CD1c-positive myeloid dendritic cell (primary cell): ENCODE measurements around the gene PITPNB.

ENCODE experiments used
- DNase-seq: peaks from one replicate; pipeline ENCODE4 v3.0.0-alpha.2; 2016; ENCODE audit errors: extremely low spot score

PITPNB gene

DNA sequence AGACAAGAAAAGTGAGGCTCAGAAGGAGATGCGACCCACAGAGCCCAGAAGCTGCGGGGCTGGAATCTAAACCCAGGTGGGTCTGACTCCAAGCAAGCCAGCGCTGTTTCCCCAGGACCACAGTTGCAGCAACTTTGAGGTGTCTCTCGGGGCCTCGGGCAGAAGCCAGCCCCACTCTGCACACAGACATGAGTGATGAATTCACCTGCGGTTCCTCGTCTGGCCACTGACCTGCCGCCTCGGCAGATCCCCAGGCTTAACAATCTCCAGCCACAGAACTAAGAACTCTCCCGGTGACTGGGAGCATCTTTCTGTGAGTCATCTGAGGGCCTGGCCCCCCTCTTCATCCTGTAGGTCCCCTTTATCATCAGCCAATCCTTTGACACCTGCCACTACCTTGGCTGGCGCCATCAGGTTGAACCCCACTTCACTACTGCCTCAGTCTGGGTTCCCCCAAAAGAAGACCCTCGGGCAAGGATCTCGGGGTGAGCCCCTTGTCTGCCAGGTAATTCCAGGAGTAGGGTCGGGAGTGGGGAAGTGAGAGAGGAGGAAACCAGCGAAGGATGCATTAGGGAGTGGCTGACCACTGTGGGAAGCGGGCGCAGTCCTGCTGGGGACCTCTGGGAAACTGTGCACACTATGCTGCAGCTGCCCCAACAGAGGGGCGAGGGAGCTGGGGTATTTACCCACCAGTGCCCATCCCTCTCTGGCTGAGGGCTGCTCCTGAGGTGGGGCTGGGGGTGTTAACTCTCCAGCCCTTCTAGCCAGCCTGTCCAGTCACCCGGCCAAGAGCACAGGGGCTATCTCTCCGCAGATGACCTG, 84.5 kb downstream of the PITPNB start:
- DNase-seq: no peak

DNA sequence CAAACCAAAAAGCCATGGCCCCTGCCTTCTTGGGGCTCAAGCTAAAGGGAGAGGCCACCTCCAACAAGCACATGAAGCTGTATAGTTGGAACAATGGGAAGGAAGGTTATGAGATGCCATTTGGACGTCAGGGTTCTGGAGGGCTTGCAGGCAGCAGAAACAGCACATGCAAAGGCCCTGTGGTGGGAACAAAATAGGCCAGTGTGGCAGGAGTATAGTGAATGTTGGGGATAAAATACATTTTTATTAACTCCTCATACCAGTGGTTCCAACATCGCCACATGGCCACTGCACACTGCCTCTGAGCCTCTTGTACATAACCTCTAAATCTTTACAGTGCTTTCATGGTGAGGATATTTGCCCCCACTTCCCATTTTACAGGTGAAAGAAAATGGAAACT, 85.3 kb downstream of the PITPNB start:
- no peak for DNase-seq

DNA sequence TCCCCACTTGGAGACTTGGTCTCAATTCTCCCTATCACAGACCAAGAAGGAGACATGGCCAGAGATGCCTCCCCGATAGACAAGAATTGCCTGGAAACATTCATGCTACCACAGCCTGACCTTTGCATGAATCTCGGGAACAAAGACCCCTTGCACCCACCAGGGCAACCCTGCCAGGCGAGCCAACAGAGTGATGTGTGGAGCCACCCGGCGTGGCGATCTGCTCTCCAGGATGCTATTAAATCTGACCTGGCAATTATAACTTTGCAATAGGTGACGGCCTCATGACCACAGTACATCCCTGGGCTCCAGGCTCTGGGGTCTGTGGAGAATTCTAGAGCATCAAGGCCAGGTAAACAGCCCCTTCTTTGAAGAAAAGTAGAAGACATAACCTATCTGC, 86.5 kb downstream of the PITPNB start:
- DNase-seq: no peak

DNA sequence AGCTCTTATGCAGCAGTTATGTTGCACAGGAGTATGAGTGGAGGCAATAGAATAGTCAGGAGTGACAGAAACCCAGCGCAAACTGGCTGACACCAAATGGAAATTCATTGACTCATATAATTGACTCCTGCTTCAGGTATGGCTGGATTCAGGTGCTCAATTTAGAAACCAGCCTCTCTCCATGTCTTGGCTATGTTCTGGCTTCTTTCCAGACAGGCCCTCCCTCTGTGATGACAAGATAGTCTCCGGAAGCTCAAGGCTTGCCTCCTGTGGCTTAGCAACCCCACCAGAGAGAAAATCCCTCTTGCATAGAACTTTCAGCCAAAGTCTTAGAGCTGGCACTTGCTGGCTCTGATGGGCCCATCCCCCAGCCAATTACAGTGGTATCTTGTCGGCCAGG, 89.4 kb downstream of the PITPNB start:
- no peak for DNase-seq

DNA sequence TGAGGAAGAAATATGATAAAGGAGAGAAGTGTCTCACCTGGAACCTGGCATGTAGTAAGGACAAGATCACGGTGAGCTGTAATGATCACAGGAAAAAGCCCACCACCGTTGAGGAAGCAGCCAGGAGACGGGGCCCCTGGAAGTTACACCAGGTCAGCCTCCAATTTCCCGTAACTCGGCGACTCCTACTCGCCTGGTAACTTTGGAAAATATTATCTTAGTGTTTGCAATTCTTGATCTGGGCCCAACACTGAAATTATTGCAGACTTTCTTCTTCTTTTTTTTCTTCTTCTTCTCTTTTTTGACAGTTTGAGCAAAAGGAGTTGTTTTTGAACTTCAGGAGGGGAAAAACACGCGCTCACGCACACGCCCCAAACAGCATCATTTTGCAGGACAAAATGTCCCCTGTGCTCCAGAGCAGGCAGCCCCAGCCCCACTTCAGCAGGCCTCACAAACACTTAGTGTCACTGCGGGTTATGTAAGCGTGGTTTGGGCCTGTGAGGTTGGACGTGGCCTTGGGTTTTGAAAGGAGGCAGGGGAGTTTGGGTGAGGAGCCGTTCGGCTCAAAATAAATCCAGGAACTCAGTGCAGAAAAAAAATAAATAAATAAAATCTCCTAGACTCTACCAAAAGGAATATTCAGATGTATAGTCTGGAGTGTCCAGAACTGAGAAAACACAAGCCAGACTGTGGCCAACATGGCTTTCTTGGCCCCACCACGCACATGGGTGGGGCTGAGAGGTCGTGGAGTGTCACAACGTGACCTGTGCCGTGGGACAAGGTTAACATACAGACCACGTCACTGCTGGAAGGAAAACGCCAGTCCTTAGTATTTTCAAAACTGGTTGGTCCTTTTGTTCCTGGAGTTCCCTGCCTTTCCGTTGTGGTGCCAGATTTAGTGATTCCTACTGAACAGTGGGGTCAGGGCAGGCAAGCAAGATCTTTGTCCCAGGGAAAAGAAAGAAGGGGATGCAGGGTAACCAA, 91.2 kb downstream of the PITPNB start:
- no peak for DNase-seq

DNA sequence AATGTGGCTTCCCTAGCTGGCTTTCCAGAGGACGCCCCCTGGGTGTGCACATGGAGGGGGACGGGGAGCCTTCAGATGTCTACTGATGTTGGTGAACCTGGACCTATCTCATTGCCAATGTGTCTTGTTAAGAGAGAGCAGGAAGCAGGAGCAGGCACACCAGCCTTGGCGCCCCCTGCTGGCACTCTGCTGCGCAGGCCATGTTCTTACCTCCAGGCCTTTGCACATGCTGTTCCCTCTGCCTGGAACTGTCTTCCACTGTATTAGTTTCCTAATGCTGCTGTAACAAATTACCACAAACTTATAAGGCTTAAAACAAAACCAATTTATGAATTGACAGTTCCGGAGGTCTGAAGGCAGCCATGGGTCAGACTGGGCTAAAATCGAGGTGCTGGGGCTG, 93.9 kb downstream of the PITPNB start:
- DNase-seq: no peak

DNA sequence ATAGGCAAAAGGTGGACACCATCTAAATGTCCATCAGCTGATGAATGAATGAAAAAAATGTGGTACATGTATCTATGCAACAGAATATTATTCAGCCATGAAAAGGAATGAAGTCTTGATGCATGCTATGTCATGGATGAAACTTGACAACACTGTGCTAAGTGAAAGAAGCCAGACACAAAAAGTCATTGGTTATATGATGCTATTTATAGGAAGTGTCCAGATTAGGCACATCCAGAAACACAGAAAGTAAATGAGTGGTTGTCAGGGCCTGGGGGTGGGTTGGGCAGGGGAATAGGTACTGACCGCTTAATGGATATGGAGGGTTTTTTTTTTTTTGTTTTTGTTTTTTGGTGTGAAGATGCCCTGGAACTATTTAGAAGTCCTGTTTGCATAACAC, 95.8 kb downstream of the PITPNB start:
- DNase-seq: no peak

DNA sequence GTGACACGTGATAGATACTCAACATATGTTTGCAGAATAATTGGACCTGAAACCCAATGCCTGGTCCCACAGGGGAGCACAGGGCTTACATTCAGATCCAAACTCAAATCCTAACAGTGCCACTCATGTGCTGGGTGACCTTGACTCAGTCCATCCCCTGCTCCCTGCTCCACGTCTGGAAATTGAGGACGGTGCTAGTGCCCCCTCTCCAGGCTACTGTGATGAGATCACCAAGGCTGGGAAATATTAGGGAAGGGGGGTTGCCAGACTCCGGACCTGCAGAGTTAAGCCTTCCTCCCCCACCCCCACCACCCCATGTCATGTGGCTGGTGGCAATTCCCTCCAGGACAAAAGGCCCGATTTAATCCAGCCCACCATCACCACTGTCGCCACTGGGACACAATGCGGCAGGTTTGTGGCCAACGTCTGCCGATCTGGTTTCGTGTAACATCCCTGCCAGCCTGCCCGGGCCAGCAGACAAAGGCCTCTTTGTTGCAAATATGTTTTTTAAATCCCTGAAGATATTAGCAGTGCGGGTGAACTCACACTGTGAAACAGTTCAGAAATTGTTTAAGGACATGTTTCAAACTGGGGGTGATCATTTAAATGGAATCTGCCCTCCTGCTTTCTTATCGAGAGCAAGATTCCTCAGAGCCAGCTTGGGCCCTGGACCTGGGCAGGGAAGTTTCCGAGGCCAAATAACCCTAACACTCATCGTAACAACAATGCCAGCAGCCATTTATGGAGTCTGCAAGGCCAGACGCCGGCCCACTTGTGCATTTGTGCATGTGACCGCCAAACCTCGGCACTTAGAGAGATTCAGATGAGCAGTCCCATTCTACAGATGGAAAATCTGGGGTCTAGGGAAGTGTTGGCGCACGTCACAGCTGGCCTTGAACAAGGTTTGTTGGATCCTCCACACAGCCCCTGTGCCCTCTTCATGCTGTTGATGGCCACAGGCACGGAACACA, 97.9 kb downstream of the PITPNB start:
- DNase-seq: no peak

DNA sequence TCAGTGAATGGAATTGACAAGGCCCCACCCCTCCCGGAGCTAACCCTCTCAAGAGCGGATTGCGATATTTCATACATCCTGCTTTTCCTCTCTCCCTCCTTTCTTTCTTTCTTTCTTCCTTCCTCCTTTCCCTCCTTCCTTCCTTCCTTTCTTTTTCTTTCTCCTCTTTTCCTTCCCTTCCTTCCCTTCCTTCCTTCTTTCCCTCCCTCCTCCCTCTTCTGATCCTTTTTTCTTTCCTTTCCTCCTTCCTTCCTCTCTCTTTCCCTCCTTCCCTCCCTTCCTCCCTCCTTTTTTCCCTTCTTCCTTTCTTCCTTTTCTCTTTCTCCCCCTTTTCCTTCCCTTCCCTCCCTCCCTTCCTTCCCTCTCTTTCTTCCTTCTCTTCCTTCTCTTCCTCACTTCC, 102.5 kb downstream of the PITPNB start:
- DNase-seq: no peak

DNA sequence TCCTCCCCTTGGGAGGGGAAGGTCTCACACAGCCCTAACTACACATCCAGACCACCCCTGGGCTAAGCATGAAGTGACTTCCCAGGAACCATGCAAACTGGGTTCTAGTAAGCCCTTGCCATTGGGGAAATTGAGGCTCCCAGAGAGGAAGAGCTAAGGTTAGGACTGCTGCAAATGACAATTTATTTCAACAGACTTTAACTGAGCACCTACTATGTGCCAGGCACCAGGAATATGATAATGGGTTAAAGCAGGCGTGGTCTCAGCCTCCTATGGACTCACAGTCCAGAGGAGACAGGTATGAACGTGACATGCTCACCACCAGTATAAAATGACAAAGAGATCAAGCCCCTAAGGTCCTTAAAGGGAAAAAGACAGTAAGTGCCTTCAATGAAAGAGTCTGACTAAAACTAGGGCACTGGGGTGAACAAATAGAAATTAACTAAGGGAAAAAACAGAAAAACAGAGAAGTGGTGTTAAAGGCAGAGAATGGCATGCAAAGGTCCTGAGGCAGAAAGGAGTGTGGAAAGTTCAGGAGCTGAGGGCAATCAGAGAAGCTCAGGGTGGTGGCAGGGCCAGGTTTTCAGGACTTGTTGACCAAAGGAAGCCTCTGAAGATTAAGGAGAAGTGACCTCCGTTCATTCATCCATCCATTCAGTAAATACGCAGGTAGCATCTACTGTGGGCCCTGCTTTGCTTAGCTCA, 103.1 kb downstream of the PITPNB start:
- DNase-seq: no peak

DNA sequence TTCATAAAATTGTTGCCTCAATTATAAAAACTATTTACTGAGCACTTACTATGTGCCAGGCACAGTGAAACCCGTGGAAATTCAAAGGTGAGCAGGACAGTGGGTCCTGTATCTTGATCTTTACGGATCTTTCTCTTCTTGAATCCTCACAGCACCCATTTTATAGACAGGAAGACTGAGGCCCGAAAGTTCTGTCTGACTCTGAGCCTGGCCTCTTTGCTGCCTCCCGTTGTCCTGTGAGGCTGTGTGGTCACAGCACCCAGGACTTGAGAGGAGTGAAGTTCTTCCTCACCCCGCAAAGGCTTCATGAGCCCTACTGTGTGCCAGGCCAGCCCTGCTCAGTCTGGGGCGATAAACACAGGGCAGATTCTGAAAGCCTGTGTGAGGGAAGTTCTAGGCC, 104.1 kb downstream of the PITPNB start:
- DNase-seq: no peak

DNA sequence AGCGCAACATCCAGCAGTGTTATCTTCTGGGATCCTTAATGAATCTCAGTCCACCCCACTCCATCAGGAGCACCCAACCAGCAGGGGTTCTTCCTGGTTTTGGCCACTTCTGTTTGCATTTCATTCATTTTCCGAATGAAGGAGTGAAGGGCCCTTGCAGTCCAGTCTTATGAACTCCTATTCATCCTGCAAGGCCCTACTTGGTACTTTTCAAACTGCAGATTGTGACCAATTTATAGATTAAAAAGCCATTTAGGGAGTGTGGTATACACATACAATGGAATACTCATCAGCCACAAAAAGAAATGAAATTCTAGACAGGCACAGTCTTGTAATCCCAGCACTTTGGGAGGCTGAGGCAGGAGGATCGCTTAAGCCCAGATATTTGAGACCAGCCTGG, 107.3 kb downstream of the PITPNB start:
- DNase-seq: no peak

DNA sequence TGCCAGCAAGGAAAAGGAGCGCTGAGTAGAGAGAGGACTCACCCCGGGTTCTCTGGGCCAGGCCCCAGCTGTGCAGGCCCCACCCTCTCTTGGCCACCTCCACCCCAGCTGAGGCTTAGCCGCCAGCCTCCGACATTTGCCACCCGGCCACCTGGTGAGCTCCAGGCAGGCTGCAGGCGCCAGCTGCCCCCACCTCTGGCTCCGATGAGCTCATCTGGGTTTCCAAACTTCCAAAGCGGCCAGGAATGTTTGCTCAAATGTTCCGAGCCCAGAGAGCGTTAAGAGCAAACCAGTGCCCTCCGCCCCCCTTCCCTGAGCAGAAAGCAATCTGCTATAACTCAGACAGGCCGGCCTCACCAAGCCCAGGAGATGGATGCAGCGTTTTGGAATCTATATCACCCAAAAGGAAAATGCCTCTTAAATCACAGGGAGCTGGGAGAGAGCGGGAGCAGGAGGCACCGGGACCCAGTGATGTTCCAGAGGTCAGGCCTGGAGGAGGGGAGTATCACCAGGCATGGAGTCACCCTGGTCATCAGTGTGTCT, 108.4 kb downstream of the PITPNB start:
- no peak for DNase-seq

DNA sequence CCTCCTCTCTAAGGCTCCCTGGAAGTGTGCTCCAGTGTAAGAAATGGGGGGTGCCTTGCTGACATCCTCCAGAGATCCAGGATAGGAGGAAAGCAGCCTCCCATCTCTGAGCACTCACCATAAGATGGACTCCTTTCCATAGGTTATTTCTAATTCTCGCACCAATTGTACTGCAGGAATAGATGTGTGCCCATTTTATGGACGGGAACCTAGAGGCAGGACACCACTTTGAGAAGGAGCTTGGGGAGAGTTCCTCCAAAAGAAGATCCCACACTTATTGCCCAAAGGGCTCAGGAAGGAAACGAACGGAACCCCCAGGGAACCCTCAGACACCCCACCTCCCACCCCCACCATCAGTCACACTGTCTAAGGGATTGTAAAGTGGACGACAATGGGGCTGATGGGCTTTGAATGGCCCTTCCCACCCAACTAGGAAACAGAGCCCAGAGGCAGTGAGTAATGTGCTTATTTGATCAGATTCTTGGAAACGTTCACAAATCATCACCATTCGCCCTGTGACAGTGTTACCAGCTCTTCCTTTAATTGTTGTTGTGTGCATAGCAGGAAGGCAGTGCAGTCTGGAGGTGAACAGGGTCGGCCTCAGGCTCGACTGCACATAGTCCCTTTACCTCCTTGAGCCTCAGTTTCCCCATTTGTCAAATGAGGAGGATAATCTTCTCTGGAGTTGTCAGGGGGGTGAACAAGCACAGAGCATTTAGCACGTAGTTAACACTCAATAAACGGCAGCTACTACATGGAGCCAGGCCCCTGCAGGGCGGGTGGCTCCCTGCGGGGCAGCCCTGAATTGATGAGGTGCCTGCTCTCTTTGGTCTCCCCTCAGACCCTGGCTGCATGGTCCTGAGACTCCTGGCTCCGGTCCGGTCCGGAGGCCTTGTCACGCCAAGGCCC, 109.1 kb downstream of the PITPNB start:
- DNase-seq: no peak

DNA sequence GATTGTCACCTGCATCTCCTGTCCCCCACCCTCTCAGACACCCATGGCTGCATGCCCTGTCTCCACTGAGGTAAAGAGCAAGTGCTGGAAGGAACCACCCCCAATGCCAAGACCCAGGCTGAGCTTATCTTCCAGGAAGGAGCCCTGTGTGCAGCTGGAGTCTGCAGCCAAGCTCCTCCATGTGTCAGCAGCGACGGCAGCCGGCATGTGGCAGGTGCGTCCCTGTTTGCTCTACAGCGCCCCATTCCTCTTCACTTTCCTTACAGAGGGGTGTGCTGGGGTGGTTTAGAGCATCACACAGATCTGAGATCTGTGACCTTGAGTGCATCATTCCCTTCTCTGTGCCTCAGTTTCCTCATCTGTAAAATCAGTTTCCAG, 109.8 kb downstream of the PITPNB start:
- DNase-seq: no peak

DNA sequence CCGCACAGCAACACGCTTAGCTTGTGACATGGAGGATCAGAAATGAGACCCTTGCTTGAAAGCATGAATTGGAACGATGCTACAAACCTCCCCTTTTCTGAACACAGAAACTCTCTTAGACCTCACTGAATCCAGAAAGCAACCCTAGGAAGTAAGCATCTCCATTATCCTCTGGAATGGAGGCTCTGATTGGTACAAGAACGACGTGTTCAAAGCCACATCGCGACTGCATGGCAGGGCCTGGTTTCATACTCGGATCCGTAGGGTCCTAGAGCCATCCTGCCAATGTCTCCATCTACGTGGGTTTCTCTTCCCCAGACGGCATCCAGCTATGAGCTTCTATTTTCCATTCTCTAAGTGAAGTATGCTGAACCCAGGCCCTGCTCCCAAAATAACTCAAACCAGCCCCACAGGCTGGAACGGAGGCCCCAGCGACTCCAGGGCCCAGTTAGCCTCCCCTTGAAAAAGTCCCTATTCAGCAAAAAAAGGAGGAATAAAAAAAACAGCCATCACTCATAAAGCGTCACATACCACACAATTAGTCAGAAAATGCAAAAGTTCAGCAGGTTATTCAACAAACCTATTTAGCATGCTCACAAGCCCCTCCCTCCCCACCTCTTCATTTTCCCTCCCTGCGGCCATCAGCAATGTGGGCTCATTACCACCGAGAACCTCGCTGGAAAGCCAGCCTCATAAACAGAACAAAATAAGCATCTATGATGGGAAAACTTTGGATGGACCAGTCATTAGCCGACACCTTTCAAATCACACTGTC, 110.4 kb downstream of the PITPNB start:
- DNase-seq: no peak

DNA sequence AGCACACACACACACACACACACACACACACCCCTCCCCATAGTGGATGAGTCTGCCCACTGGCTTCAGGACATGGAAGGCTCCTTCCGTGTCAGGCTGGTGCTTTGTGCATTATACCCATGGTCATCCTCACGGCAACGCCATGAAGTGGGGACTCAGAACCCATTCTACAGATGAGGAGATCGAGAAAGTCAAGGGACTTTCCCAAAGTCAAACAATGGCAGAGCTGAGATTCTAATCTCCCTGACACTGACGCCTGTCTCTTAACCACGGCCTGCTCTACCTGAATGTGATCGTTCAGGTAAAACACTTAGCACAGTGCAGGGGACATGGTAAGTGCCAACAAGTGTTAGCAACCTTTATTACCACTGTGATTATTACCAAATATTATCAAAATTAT, 113.2 kb downstream of the PITPNB start:
- no peak for DNase-seq

DNA sequence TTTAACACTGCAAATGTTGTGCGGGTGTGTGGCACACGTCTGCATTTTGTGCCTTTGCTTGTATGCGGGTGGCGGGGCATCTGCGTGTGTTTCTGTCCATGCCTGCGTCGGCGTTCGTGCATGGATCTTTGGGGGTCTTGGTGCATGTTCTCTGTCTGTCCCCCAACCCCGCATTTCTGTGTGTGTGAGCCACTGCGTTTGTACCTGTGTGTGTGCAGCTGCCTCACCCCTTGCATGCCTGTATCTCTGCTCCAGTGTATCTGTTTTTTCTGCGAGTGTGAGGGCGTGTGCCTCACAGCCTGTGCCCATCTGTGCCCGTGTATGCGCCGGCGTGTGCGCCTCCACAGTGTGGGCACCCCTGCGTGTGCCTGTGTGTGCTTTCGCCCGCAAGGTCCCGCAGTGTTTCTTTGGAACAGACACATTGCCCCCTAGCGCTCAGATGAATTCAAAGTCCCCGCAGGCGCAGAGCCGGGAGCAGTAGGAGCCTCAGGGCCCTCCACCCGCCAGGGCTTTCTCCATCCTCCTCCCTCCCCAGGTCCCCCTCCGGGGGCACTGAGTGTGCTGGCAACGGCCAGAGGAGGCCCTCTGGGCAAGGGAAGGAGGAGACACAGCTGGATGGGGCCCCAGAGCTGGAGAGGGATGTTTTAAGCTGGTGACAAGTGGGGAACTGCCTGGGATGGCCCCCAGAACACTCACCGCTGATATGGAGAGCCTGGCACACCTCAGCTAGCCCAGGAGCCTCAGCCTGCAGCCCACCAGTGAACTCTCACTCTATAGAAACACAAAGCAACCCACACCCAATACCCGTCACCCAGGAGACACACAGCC, 114.4 kb downstream of the PITPNB start:
- DNase-seq: peak; percentile 51
